ENCODE data around the gene SNUPN. TPM values are rescaled to one million over a fixed set of nuclear protein-coding genes. Genes with fewer than 3 reads are reported as not detected.
"Not testable (repeated sequence)": the region's sequence is repeated elsewhere in the genome, so short reads cannot be mapped to it uniquely, and the experiment has no call there.

SNUPN gene
- total and polyA plus RNA-seq, 4 donors, result 16.3 to 20.9 (median 18.3) TPM

DNA sequence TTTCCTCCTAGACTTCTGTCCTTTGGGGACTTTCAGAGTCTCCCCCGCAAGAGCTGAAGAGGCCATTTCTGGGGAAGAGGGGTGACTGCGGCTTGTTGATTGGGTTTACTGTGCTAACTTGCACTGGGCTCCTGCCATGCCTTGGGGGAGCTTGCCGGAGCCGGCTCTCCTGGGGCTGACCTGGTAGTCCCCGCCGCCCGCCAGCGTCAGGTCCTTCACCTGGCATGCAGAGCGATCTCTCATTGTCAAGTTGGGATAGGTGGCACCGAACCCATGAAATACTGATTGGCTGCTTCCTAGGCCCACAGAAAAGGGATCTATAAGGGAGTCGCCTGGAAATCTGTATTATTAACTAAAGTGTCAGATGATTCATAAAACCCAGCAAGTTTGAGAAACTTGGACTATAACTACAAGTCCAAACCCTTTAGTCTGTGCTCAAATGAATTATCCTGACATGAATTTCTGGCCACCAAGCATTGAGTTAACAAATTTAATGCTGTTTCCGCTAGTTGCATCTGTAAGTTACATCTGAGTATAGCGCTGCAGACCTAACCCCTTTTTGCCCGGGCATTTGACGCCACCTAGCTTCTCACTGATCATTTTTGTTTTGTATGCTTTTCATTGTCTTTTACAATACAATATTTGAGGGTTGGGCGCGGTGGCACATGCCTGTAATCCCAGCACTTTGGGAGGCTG lies 15.1 kb upstream of the SNUPN start:
- peak overlapping the region; percentile 45 to 65 for H3K27ac ChIP-seq (ENCODE audit: low read depth in 1 of 2, low read length in 2 of 2)
- no peaks in the 10 kb centered on the region for H3K9me3 ChIP-seq (ENCODE audit: control insufficient read depth, low read length)
- H3K36me3 ChIP-seq (ENCODE audit: control insufficient read depth in 1 of 2, insufficient read depth in 2 of 2, low read length in 1 of 2), result no peaks in the 10 kb centered on the region
- H3K4me1 ChIP-seq (ENCODE audit: control insufficient read depth in 1 of 2, insufficient read depth in 2 of 2, low read length in 2 of 2), result peaks cover 0 to 13% of the 10 kb centered on the region in 2 donors
- ATAC-seq (ENCODE audit: low FRiP score), result peak; percentile 44
- intact Hi-C loops (cut with DNase I), result no loop called here
- WGBS, 2 donors, result 9% methylated on average over 17 of the region's 17 CpGs
- DNase-seq, result no peak
- H3K27me3 ChIP-seq (ENCODE audit: control insufficient read depth in 1 of 2, insufficient read depth in 2 of 2, low read length in 1 of 2), result no peaks in the 10 kb centered on the region
- H3K4me3 ChIP-seq (ENCODE audit: low read length in 2 of 2), result peak overlapping the region; percentile 43 to 44

DNA sequence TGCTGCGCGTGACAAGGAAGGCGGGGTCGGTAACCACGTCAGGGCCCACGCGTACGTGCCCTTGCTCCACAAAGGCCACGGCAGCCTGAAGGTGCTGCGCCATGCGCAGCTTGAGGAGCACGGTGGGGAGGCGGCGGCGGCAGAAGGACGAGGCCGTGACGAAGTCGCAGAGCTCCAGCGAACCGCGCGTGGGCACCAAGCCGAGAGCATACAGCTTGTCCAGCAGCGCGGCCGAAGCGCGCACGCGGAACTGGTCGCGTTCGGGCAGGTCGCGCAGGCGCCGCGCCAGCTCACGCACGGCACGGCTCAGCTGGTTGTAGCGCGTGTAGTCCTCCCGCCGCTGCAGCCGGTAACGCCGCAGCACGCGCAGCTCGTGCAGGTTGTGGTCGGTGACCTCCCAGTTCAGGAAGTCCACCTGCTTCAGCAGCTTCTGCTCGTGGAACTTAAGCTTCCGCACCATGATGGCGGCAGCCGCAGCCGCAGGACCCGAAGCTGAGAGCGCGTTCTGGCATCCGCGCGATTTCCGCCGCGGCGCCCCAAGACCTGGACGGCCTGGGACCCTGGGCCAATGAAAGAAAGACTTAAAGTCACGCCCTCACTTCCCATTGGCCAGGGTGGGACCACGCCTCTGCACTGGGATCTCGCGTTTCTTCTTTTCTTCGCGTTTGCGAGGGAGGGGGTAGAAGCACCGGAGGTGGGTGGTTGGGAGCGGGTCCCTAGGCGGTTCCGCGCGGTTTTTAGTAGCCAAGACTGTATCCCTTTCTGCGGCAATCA lies 14.4 kb upstream of the SNUPN start, which contains the start of gene IMP3:
Gene IMP3 (minus strand): TSS at position 516 of the 774 bp plus-strand sequence. CDS start 56 bp downstream, at position 460.
- H3K27ac ChIP-seq (ENCODE audit: low read depth in 1 of 2, low read length in 2 of 2), result peak within 1 kb of the TSS; percentile 45 to 76
- peak within 1 kb of the TSS; percentile 43 to 46 for H3K4me3 ChIP-seq (ENCODE audit: low read length in 2 of 2)
- peak; percentile 97 for ATAC-seq (ENCODE audit: low FRiP score)
- peak; percentile 97 for DNase-seq
- no peaks in the 10 kb centered on the region for H3K9me3 ChIP-seq (ENCODE audit: control insufficient read depth, low read length)
- intact Hi-C loops (cut with DNase I), result loop anchor here (5.0 kb wide), 2 partner anchors 32 to 42 kb away; no protein-coding TSS in a partner anchor
- WGBS, 2 donors, result 0% methylated on average over 80 to 83 of the region's 83 CpGs
- H3K36me3 ChIP-seq (ENCODE audit: control insufficient read depth in 1 of 2, insufficient read depth in 2 of 2, low read length in 1 of 2), result no peaks in the 10 kb centered on the region
- peaks cover 0 to 13% of the 10 kb centered on the region in 2 donors for H3K4me1 ChIP-seq (ENCODE audit: control insufficient read depth in 1 of 2, insufficient read depth in 2 of 2, low read length in 2 of 2)
- no peaks in the 10 kb centered on the region for H3K27me3 ChIP-seq (ENCODE audit: control insufficient read depth in 1 of 2, insufficient read depth in 2 of 2, low read length in 1 of 2)

DNA sequence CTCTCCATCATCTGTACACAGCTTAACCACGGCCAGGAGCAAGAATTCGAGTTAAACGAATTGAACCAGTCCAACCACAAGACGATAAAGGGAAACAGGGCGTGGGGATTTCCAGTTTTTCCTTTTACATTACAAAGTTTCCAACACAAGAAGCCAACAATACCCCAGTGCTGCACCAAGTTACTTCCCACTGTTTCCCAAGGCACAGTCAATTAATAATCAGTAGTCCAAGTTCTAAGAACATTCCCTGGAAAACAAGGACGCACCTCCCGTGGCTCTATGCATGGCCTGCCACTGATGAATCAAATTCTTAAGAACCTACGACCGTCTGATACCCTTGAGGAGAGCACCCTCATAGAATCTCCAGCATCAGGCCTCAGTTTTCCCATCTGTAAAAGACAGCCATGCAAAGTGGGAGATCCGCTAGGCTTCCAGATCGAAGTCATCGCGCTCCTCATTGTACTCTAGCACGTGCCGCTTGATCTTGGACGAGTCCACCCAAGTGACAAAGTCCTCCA lies 13.7 kb upstream of the SNUPN start:
- H3K36me3 ChIP-seq (ENCODE audit: control insufficient read depth in 1 of 2, insufficient read depth in 2 of 2, low read length in 1 of 2), result no peaks in the 10 kb centered on the region
- H3K27me3 ChIP-seq (ENCODE audit: control insufficient read depth in 1 of 2, insufficient read depth in 2 of 2, low read length in 1 of 2), result no peaks in the 10 kb centered on the region
- no peak for ATAC-seq (ENCODE audit: low FRiP score)
- H3K4me3 ChIP-seq (ENCODE audit: low read length in 2 of 2), result peak overlapping the region; percentile 23 to 46
- intact Hi-C loops (cut with DNase I), result loop anchor here (5.0 kb wide), 2 partner anchors 33 to 43 kb away; no protein-coding TSS in a partner anchor
- H3K27ac ChIP-seq (ENCODE audit: low read depth in 1 of 2, low read length in 2 of 2), result peak overlapping the region; percentile 29 to 76
- 1% methylated on average over 16 of the region's 16 CpGs for WGBS, 2 donors
- peaks cover 0 to 13% of the 10 kb centered on the region in 2 donors for H3K4me1 ChIP-seq (ENCODE audit: control insufficient read depth in 1 of 2, insufficient read depth in 2 of 2, low read length in 2 of 2)
- no peaks in the 10 kb centered on the region for H3K9me3 ChIP-seq (ENCODE audit: control insufficient read depth, low read length)
- DNase-seq, result no peak

DNA sequence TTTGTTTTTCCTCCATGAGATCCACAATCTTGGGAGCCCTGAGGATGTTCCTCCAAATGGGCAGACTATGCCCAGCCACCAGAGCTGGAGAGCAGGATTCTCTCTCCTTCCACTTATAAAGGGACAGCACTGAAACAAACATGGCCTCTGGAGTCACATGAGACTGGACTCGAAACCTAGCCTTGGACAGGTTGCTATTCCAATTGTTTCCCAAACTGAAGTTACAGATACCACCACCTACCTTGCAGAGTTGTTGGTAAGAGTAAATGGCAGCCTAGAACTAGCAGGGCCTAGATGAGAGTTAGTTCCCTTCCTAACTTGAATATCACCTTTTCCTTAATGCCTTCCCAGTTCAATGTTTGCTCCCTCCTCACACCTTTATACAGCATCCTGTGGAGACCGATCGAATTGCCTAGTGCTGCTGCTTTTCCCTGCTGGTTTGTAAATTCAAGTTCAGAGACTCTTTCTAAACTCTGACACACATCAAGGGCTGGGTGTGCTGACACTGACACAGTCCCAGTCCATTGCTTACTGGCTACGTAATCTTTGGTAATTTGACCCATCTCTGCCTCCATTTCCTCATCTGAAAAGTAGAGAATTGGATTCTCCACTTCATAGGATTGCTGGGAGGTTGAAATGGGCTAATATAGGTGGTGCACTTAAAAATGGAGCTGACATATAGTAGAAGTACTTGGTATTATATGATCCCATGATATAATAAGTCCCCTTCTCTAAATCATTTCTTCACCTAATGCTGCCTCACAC lies 11.9 kb upstream of the SNUPN start:
- ATAC-seq (ENCODE audit: low FRiP score), result no peak
- intact Hi-C loops (cut with DNase I), result loop anchor here (5.0 kb wide), 2 partner anchors 35 to 45 kb away; no protein-coding TSS in a partner anchor
- Histone ChIP-seq H3K4me1 (ENCODE audit: control insufficient read depth in 1 of 2, insufficient read depth in 2 of 2, low read length in 2 of 2) (peaks cover 0 to 13% of the 10 kb centered on the region in 2 donors), H3K36me3 (ENCODE audit: control insufficient read depth in 1 of 2, insufficient read depth in 2 of 2, low read length in 1 of 2) (no peaks in the 10 kb centered on the region), H3K9me3 (ENCODE audit: control insufficient read depth, low read length) (no peaks in the 10 kb centered on the region), H3K4me3 (ENCODE audit: low read length in 2 of 2) (no peak overlapping the region), H3K27ac (ENCODE audit: low read depth in 1 of 2, low read length in 2 of 2) (no peak overlapping the region), H3K27me3 (ENCODE audit: control insufficient read depth in 1 of 2, insufficient read depth in 2 of 2, low read length in 1 of 2) (no peaks in the 10 kb centered on the region)
- WGBS, 2 donors, result 58% methylated on average over 4 of the region's 4 CpGs
- DNase-seq, result no peak

DNA sequence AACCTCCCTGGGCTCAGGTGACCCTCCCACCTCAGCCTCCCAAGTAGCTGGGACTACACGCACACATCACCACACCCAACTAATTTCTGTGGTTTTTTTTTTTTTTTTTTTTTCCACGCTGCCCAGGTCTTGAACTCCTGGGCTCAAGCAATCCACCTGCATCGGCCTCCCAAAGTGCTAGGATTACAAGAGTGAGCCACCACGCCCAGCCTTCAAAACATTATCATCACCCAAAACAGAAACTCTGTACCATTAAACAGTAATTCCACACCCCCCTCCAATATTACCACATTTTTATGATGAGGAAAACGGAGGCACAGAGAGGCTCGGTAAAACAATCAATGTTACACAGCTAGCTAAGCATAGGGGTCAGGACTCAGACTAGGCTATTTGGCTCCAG lies 10.5 kb upstream of the SNUPN start:
- H3K27me3 ChIP-seq (ENCODE audit: control insufficient read depth in 1 of 2, insufficient read depth in 2 of 2, low read length in 1 of 2), result no peaks in the 10 kb centered on the region
- intact Hi-C loops (cut with DNase I), result loop anchor here (5.0 kb wide), 2 partner anchors 36 to 46 kb away; no protein-coding TSS in a partner anchor
- no peak for DNase-seq

DNA sequence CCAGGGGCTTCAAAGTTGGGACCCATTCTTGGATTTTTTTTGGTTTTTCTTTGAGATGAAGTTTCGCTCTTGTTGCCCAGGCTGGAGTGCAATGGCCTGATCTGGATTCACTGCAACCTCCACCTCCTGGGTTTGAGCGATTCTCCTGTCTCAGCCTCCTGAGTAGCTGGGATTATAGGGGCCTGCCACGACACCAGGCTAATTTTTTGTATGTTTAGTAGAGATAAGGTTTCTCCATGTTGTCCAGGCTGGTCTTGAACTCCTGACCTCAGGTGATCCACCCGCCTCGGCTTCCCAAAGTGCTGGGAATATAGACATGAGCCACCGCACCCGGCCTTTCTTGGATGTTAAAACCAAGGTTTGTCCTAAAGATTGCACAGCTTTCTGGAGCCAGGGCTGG lies 8.4 kb upstream of the SNUPN start:
- WGBS, 2 donors, result 91 to 92% methylated on average over 7 of the region's 7 CpGs
- DNase-seq; H3K9me3 ChIP-seq (ENCODE audit: control insufficient read depth, low read length); H3K4me1 ChIP-seq (ENCODE audit: control insufficient read depth in 1 of 2, insufficient read depth in 2 of 2, low read length in 2 of 2); intact Hi-C loops (cut with DNase I); ATAC-seq (ENCODE audit: low FRiP score); H3K4me3 ChIP-seq (ENCODE audit: low read length in 2 of 2); H3K27ac ChIP-seq (ENCODE audit: low read depth in 1 of 2, low read length in 2 of 2); H3K36me3 ChIP-seq (ENCODE audit: control insufficient read depth in 1 of 2, insufficient read depth in 2 of 2, low read length in 1 of 2); H3K27me3 ChIP-seq (ENCODE audit: control insufficient read depth in 1 of 2, insufficient read depth in 2 of 2, low read length in 1 of 2): not testable (repeated sequence)

More for the DNA sequence above, 10.5 kb upstream of the SNUPN start:
- Histone ChIP-seq H3K4me3 (ENCODE audit: low read length in 2 of 2) (no peak overlapping the region), H3K36me3 (ENCODE audit: control insufficient read depth in 1 of 2, insufficient read depth in 2 of 2, low read length in 1 of 2) (no peaks in the 10 kb centered on the region), H3K9me3 (ENCODE audit: control insufficient read depth, low read length) (no peaks in the 10 kb centered on the region), H3K27ac (ENCODE audit: low read depth in 1 of 2, low read length in 2 of 2) (no peak overlapping the region), H3K4me1 (ENCODE audit: control insufficient read depth in 1 of 2, insufficient read depth in 2 of 2, low read length in 2 of 2) (peaks cover 0 to 13% of the 10 kb centered on the region in 2 donors)
- no peak for ATAC-seq (ENCODE audit: low FRiP score)
- 82 to 85% methylated on average over 6 of the region's 6 CpGs for WGBS, 2 donors

DNA sequence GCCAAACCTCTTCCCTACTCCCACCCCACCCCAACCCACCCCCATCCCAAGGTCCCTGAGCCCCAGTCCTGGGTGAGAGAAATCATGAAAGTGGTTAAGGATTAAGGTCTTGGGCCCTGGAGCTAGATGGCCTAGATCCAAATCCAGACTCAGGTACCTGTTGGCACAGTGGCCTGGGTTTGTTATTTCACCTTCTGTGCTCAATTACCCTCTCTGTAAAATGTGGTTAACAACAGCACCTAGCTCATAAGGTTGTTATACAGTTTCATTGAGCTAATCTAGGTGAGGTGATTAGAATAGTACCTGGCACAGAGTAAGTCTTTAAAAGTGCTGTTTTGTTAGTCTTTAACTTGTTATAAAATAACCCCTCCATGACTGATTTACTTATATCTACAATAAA lies 6.4 kb upstream of the SNUPN start:
- intact Hi-C loops (cut with DNase I), result no loop called here
- Histone ChIP-seq H3K9me3 (ENCODE audit: control insufficient read depth, low read length) (no peaks in the 10 kb centered on the region), H3K27me3 (ENCODE audit: control insufficient read depth in 1 of 2, insufficient read depth in 2 of 2, low read length in 1 of 2) (no peaks in the 10 kb centered on the region), H3K4me3 (ENCODE audit: low read length in 2 of 2) (no peak overlapping the region), H3K27ac (ENCODE audit: low read depth in 1 of 2, low read length in 2 of 2) (no peak overlapping the region), H3K4me1 (ENCODE audit: control insufficient read depth in 1 of 2, insufficient read depth in 2 of 2, low read length in 2 of 2) (no peaks in the 10 kb centered on the region), H3K36me3 (ENCODE audit: control insufficient read depth in 1 of 2, insufficient read depth in 2 of 2, low read length in 1 of 2) (no peaks in the 10 kb centered on the region)
- DNase-seq, result no peak
- ATAC-seq (ENCODE audit: low FRiP score), result no peak

DNA sequence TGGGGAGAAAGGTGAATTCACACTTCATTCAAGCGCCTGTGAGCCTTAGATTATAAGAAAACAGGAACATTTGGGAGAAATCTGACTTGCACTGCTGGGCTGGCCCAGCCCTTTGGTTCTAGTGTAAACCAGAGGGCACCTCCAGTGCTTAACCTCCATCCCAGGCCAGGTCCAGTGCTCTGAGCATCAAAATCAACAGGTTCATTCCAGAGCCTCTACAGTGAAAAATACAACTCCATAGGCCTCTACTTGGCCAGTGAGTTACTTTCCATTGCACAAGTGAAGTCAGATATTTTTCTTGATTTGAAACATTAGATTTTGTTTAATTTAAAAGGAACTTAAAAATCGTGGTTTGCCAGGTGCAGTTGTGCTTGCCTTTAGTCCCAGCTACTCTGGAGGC lies 3.0 kb downstream of the SNUPN start:
- Histone ChIP-seq H3K27ac (ENCODE audit: low read depth in 1 of 2, low read length in 2 of 2) (no peak overlapping the region), H3K36me3 (ENCODE audit: control insufficient read depth in 1 of 2, insufficient read depth in 2 of 2, low read length in 1 of 2) (no peaks in the 10 kb centered on the region), H3K4me1 (ENCODE audit: control insufficient read depth in 1 of 2, insufficient read depth in 2 of 2, low read length in 2 of 2) (peaks cover 0 to 5% of the 10 kb centered on the region in 2 donors), H3K27me3 (ENCODE audit: control insufficient read depth in 1 of 2, insufficient read depth in 2 of 2, low read length in 1 of 2) (no peaks in the 10 kb centered on the region), H3K9me3 (ENCODE audit: control insufficient read depth, low read length) (no peaks in the 10 kb centered on the region), H3K4me3 (ENCODE audit: low read length in 2 of 2) (no peak overlapping the region)
- 60 to 69% methylated on average over 2 of the region's 2 CpGs for WGBS, 2 donors
- no peak for ATAC-seq (ENCODE audit: low FRiP score)
- no peak for DNase-seq
- intact Hi-C loops (cut with DNase I), result loop anchor here in 1 of 2 donors (5.0 to 10.0 kb wide), 2 partner anchors 45 to 258 kb away; partner anchors contain the start of genes MAN2C1 and PTPN9

All from aorta (tissue), 5 donors.